Neutrophil (primary cell): ENCODE results near the gene SRRT.

Experiments
- H3K27ac ChIP-seq: fragments of 200-600 bp; sonication (generic); 2 replicates; pipeline ENCODE4 v1.5.1; 2016; ENCODE audit warnings: mild to moderate bottlenecking, moderate library complexity
- H3K27me3 ChIP-seq: fragments of 200-600 bp; sonication (generic); 2 replicates; pipeline ENCODE4 v1.6.0; 2016; ENCODE audit warnings: mild to moderate bottlenecking
- H3K36me3 ChIP-seq: fragments of 200-600 bp; sonication (generic); 2 replicates; pipeline ENCODE4 v1.5.1; 2017
- H3K4me1 ChIP-seq, 2 experiments: fragments of 200-600 bp in 1 of 2; sonication (generic) in 1 of 2; 1 replicate in 1 of 2; 2 replicates in 1 of 2; pipeline versions ENCODE4 v1.5.1 to v1.6.1; 2013 to 2016; ENCODE audit warnings: low read depth in 1 of 2, low read length in 1 of 2, mild to moderate bottlenecking in 1 of 2, moderate library complexity in 1 of 2; ENCODE audit not compliant: control insufficient read depth in 1 of 2, insufficient read depth in 1 of 2
- H3K4me3 ChIP-seq, 2 experiments: fragments of 200-600 bp in 1 of 2; sonication (generic) in 1 of 2; 1 replicate in 1 of 2; 2 replicates in 1 of 2; pipeline ENCODE4 v1.5.1; 2013 to 2016; ENCODE audit warnings: low read depth in 1 of 2, low read length in 1 of 2, mild to moderate bottlenecking in 1 of 2, moderate library complexity in 1 of 2
- H3K9me3 ChIP-seq: fragments of 200-600 bp; sonication (generic); 2 replicates; pipeline ENCODE4 v1.5.1; 2016
- TF ChIP-seq, protein P1 (sequence below): fragments of 200-600 bp; sonication (generic); IDR thresholded peaks from 2 replicates; pipeline ENCODE4 v1.5.1; 2016; ENCODE audit warnings: antibody characterized with exemption

SRRT gene

DNA sequence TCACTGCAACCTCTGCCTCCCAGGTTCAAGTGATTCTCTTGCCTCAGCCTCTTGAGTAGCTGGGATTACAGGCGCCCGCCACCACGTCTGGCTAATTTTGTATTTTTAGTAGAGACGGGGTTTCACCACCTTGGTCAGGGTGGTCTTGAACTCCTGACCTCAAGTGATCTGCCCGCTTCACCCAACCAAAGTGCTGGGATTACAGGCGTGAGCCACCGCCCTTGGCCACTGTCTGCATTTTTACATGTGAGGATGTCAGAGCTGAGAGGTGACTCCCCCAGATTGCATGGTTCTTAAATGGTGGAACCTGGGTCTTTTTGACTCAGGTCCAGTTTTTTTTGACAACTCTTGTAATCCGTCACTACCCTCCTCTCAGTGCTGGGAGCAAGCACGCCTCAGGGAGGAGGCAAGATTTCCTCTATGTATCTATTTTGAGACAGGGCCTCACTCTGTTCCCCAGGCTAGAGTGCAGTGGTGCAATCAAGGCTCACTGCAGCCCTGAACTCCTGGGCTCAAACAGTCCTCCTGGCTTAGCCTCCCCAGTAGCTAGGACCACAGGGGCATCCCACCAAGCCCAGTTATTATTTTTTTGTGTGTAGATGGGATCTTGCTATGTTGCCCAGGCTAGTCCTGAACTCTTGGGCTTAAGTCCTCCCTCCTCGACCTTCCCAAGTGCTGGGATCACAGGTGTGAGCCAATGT lies 1.2 kb upstream of the SRRT start:
- Histone ChIP-seq H3K9me3 (no peaks in the 10 kb centered on the region), H3K4me1 (peaks cover 26 to 27% of the 10 kb centered on the region in 2 experiments), H3K36me3 (peaks cover 30% of the 10 kb centered on the region), H3K4me3 (peak overlapping the region; percentile 92 to 100), H3K27me3 (no peaks in the 10 kb centered on the region), H3K27ac (peak overlapping the region; percentile 94)
- TF ChIP-seq, protein P1, sequence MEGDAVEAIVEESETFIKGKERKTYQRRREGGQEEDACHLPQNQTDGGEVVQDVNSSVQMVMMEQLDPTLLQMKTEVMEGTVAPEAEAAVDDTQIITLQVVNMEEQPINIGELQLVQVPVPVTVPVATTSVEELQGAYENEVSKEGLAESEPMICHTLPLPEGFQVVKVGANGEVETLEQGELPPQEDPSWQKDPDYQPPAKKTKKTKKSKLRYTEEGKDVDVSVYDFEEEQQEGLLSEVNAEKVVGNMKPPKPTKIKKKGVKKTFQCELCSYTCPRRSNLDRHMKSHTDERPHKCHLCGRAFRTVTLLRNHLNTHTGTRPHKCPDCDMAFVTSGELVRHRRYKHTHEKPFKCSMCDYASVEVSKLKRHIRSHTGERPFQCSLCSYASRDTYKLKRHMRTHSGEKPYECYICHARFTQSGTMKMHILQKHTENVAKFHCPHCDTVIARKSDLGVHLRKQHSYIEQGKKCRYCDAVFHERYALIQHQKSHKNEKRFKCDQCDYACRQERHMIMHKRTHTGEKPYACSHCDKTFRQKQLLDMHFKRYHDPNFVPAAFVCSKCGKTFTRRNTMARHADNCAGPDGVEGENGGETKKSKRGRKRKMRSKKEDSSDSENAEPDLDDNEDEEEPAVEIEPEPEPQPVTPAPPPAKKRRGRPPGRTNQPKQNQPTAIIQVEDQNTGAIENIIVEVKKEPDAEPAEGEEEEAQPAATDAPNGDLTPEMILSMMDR: no peak

DNA sequence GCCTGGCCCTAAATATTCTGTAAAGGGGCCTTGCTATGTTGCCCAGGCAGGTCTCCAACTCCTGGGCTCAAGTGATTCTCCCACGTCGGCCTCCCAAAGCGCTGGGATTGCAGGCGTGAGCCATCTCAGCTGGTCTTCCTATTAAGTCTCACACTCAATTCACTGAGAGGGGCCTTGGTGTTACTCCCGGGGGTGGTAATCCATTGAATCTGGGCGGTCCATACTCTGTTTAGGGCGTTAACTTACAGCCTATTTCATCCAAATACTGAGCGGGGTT lies 665 bp upstream of the SRRT start:
- H3K36me3 ChIP-seq: peaks cover 35% of the 10 kb centered on the region
- no peaks in the 10 kb centered on the region for H3K27me3 ChIP-seq
- H3K27ac ChIP-seq: peak overlapping the region; percentile 94
- peak overlapping the region; percentile 92 to 100 for H3K4me3 ChIP-seq
- no peaks in the 10 kb centered on the region for H3K9me3 ChIP-seq
- H3K4me1 ChIP-seq: peaks cover 23 to 26% of the 10 kb centered on the region in 2 experiments
- TF ChIP-seq, protein P1: no peak

DNA sequence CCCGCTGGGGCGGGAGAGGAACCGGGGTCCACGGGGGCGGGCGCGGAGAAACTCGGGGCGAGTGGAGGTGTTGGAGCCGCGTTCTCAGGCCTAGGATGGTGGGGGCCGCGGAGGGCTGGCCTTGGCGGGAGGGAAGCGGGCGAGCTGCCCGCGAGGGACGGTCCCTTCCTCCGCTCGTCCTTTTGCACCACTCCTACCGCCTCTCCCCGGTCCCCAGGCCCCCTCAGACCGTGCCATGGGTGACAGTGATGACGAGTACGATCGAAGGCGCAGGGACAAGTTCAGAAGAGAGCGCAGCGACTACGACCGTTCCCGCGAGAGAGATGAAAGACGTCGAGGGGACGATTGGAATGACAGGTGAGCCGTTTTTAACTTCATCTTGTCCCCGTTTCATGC lies 451 bp downstream of the SRRT start:
- H3K36me3 ChIP-seq: peaks cover 41% of the 10 kb centered on the region
- no peaks in the 10 kb centered on the region for H3K9me3 ChIP-seq
- TF ChIP-seq, protein P1: no peak
- peak overlapping the region; percentile 94 for H3K27ac ChIP-seq
- H3K27me3 ChIP-seq: no peaks in the 10 kb centered on the region
- H3K4me3 ChIP-seq: peak overlapping the region; percentile 92 to 100
- H3K4me1 ChIP-seq: peaks cover 23 to 26% of the 10 kb centered on the region in 2 experiments

DNA sequence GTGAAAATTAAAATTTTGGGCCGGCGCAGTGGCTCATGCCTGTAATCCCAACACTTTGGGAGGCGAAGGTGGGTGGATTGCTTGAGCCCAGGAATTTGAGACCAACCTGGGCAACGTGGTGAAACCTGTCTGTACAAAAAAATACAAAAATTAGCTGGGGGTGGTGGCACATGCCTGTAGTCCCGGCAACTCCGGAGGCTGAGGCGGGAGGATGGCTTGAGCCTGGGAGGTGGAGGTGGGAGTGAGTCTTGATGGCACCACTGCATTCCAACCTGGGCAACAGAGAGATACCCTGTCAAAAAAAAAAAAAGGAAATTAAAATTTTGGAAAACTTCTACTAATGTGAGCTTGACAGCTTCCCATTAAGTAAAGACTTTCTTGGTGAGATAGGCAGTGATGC lies 3.1 kb downstream of the SRRT start:
- no peaks in the 10 kb centered on the region for H3K27me3 ChIP-seq
- no peak overlapping the region for H3K4me3 ChIP-seq
- H3K9me3 ChIP-seq: no peaks in the 10 kb centered on the region
- TF ChIP-seq, protein P1: no peak
- peaks cover 23 to 26% of the 10 kb centered on the region in 2 experiments for H3K4me1 ChIP-seq
- peaks cover 53% of the 10 kb centered on the region for H3K36me3 ChIP-seq
- no peak overlapping the region for H3K27ac ChIP-seq

DNA sequence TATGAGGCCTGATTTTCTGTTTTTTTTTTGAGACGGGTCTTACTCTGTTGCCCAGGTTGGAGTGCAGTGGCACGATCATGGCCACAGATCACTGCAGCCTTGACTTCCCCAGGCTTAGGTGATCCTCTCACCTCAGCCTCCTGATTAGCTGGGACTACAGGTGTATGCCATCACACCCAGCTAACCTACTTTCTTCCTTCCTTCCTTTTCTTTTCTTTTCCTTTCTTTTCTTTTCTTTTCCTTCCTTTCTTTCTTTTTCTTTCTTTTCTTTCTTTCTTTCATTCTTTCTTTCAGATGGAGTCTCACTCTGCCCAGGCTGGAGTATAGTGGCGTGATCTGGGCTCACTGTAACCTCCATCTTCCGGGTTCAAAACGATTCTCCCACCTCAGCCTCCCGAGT lies 3.8 kb downstream of the SRRT start:
- Histone ChIP-seq H3K36me3 (peaks cover 59% of the 10 kb centered on the region), H3K4me3 (no peak overlapping the region), H3K27me3 (no peaks in the 10 kb centered on the region), H3K9me3 (no peaks in the 10 kb centered on the region), H3K27ac (no peak overlapping the region), H3K4me1 (peaks cover 23 to 26% of the 10 kb centered on the region in 2 experiments)
- TF ChIP-seq, protein P1: no peak
